ENCODE results near the gene N4BP2. TPM values are rescaled to one million over a fixed set of nuclear protein-coding genes. Genes with fewer than 3 reads are reported as not detected.
"Not testable (repeated sequence)": the region's sequence is repeated elsewhere in the genome, so short reads cannot be mapped to it uniquely, and the experiment has no call there.

The N4BP2 gene
- total RNA-seq, result 6.9 and 7.8 TPM in 2 replicates

DNA sequence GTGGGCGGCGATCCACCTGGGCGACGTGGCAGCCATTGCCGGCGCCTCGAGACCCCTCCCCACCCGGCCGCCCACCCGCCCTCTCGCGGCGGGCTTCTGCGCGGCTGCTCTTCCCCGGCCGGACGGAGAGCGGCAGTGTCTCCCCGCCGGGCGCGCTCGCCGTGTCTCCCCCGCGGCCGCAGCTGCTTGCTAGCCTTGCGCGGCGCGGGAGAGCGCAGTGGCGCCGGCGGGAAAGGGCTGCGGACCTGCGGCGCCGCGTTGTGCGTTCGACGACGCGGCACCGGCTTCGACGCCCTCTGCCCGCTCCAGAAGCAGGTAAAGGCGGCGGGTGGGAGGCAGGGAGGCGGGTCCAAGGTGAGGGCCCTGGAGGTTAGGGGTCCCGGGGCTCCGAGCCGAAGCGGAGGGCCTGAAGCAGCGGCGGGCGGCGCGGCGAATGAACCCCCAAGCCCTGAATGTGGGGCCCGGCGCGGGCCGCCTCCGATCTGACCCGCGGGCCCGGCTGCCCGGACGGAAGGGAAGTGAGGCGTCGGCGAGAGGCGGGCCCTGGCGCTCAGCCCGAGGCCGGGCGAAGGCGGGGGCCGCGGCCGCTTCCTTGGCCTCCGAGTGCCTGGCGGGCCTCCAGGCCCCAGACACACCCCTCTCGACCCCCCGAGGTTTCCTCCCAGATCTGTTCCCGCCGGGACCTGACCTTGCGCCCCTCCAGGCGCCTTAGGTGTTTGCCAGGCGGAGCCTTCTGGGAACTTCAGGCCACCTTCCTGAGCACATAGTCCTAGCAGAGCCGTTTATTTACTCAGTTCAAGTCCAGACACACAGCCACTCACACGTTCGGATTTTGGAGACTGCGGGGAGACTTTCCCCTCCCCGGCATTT, at the start of gene N4BP2:
TSS of gene N4BP2 (plus strand) at position 135 of the 870 bp plus-strand sequence. CDS start 40,491 bp downstream, outside the sequence.
- DNase-seq (ENCODE audit: low read depth), result peak; percentile 83

DNA sequence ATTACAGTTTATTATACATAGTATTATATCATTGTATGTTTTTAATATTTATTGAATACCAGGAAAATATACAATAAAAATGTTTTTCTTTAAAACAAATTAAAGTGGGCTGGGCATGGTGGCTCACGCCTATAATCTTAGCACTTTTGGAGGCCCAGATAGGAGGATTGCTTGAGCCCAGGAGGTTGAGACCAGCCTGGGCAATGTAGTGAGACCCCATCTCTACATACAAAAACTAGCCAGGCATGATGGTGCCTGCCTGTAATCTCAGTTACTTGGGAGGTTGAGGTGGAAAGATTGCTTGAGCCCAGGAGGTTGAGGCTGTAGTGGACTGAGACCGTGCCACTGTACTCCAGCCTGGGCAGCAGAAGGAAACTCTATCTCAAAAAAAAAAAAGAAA, 40.6 kb upstream of the N4BP2 start:
- DNase-seq (ENCODE audit: low read depth), result no peak

DNA sequence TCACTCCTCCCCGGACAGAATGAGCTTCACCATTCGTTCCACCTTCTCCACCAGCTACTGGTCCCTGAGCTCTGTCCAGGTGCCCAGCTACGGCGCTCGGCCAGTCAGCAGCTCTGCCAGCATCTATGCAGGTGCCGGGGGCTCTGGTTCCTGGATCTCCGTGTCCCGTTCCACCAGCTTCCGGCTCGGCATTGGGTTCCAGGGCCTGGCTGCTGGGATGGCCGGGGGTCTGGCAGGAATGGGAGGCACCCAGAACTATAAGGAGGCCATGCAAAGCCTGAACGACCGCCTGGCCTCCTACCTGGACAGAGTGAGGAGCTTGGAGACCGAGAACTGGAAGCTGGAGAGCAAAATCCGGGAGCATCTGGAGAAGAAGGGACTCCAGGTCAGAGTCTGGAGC, 36.4 kb upstream of the N4BP2 start:
- no peak for DNase-seq (ENCODE audit: low read depth)

DNA sequence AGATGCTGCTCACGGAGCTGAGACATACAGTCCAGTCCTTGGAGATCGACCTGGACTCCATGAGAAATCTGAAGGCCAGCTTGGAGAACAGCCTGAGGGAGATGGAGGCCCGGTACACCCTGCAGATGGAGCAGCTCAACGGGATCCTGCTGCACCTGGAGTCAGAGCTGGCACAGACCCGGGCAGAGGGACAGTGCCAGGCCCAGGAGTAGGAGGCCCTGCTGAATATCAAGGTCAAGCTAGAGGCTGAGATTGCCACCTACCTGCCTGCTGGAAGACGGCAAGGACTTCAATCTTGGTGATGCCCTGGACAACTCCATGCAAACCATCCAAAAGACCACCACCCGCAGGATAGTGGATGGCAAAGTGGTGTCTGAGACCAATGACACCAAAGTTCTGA, 35.5 kb upstream of the N4BP2 start:
- DNase-seq (ENCODE audit: low read depth), result not testable (repeated sequence)

DNA sequence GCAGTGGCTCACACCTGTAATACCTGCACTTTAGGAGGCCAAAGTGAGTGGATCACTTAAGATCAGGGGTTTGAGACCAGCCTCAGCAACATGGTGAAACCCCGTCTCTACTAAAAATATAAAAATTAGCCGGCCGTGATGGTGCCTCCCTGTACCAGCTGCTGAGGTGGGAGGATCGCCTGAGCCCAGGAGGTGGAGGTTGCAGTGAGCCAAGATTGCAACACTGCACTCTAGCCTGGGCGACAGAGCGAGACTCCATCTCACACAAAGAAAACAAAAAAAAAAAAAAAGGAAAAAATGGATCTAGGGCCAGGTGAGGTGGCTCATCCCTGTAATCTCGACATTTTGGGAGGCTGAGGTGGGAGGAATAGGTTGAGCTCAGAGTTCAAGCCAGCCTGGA, 32.6 kb upstream of the N4BP2 start:
- not testable (repeated sequence) for DNase-seq (ENCODE audit: low read depth)

DNA sequence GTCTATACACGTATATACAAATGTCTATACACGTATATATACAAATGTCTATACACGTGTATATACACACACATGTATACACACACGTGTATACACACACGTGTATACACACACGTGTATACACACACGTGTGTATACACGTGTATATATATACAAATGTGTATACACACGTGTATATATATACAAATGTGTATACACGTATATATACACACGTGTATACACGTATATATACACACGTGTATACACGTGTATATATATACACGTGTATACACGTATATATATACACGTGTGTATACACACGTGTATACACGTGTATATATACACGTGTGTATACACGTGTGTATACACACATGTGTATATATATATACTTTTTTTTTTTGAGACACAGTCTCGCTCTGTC, 23.9 kb upstream of the N4BP2 start:
- no peak for DNase-seq (ENCODE audit: low read depth)

DNA sequence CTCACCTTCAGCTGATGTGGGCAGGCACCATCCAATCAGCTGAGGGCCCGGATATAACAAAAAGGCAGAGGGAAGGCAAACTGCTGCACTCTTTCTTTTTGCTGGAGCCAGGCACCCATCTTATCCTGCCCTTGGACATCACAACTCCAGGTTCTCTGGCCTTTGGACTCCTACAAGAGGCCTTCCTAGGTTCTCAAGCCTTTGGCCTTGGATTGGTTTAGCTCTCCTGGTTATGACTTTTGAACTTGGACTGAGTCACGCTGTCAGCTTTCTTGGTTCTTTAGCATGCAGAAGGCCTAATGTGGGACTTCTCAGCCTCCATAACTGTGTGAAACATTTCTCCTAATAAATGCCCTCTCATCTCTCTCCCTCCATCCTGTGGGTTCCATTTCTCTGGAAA, 23.0 kb upstream of the N4BP2 start:
- no peak for DNase-seq (ENCODE audit: low read depth)

DNA sequence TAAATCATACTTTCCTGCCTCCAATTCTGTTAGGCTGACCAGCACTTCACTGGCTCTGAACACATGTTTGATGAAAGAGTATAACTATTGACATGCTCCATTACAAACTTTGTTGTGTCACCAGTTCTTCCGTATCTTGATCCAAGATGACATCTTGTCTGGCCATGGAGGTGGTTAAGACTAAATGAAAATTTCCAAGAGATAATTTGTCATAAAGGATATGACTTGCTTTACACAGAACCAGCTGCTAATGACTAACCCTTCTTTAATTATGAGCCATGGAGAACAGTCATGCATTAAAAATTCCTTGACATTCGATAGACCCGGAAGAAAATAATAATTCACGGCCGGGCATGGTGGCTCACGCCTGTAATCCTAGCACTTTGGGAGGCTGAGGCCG, 17.7 kb upstream of the N4BP2 start:
- peak; percentile 42 for DNase-seq (ENCODE audit: low read depth)

DNA sequence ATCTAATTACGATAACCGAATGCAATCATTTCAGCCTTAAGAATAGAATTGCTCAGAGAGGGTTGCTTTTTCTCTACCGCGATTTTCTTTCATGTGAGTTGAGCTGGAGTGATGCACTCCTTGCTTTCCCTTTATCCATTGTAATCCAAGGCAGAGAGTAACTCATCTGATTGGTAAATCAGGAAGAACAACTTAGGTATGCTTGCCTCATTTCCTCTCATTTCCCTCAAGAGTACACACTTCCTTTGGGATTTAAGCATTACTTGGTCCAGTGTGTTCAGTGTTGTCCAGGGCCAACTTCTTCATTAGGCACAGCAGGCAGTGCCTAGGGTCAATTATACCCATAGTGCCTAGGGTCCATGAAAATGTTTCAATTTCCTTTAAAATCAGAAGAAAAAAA, 15.7 kb upstream of the N4BP2 start:
- no peak for DNase-seq (ENCODE audit: low read depth)

DNA sequence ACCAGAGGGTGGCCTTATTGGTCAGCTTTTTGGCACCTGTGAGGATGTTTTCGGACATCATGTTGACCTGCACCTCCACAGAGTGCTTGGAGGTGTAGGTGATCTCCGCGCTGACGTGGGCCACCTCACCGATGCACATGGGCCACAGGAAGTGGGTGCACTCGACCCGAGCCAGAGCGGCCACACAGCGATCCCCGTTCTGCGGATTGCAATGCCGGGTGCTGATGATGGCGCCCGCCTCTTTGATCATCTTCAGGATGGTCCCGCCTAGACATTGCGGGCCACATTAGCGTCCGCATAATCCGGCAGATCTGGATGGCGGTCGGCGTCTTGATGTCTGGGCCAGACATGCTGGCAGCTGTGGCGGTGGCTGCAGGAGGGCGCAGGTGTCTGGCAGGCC, 12.9 kb upstream of the N4BP2 start:
- DNase-seq (ENCODE audit: low read depth), result no peak

DNA sequence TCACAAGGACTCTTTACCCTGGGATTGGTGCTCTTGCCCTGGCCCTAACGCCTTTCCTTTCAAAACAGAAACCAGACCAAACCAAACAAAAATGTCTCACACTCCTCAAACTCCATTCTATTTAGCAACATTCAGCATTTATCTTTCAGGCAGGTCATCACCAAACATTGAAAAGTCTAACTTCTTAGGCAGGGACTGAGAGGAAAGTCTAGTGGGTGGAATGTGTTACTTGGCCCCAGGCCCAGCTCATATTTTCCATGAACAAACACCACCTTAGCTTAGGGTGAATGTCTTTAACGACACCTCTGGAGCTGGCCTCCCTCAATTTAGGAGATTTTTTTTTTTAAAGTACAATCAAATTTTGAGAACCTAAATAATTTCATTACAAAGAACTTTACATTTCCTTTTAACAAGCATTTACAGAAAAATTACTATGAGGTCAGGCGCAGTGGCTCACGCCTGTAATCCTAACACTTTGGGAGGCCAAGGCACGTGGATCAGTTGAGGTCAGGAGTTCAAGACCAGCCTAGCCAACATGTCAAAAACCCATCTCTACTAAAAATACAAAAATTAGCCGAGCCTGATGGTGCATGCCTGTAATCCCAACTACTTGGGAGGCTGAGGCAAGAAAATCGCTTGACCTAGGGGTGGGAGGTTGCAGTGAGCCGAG, 10.2 kb upstream of the N4BP2 start:
- DNase-seq (ENCODE audit: low read depth), result peak; percentile 76

DNA sequence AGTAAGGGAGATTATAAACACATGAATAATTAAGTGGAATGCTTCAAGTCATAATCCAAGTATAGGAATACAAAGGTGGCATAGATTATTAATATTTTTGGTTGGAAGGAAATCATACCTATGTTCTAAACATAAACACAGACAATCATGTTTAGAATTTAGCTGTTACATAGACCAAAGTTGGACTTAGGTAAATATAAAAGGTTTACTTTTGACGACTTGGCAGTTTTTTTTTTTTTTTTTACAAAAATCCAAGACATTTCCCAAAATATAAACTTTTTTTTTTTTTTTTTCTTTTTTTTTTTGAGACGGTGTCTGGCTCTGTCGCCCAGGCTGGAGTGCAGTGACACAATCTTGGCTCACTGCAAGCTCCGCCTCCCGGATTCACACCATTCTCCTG, 3.5 kb upstream of the N4BP2 start:
- DNase-seq (ENCODE audit: low read depth), result no peak

DNA sequence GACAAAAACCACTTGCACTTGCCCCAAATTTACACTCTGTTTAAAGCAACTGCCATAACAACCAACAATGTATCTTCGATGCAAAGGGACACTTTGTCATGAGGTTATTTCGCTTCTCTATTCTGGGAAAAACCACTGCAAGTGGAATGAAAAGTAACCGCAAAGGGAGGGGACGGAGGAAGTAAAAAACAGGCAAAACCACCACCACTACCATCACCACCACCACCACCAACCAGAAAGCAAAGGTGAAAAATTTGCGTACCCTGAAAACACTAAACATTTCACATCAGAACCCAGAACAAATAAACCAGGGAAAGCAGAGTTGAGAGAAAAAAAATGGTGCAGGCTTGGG, 1.2 kb upstream of the N4BP2 start:
- no peak for DNase-seq (ENCODE audit: low read depth)

DNA sequence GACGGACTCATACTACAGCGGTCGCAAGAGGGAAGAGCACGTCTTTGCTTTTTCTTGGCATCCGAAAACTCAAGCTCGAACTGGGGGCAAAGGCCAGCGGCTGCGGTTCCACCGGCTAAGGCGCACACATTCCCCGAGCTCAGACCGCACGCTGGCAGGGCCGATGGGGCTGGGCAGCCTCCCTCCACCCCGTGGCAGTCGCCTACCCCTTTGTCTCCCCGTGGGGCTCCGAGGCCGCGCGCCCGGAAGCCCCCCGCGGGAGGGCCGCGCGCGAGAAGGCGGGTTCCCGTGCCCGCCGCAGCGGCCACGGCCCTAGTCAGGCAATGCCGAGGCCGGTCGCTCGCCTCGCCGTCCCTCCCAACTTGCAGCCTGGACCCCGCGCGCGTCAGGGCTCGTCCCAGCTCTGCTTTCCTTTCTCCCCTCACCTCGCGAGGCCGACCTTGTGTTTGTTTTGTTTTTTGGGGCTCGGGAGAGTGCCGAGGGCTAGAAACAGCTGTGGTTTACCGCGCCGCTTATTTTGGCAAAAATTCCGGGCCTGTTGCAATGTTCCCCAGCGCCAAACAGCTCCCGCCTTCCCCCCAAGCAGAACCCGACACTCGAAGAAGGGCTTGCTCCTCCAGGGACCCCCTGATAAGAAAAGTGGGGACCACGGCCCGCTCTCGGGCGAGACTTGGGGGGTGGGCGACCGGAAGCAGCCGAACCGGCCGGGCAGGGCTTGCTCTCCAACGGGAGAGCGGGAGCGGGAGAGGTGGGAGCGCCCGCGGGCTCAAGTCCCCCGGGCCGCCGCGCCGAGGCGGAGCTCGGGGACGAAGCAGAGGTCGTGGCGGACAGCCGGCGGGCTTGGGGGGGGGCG, 561 bp upstream of the N4BP2 start:
- peak; percentile 82 for DNase-seq (ENCODE audit: low read depth)

DNA sequence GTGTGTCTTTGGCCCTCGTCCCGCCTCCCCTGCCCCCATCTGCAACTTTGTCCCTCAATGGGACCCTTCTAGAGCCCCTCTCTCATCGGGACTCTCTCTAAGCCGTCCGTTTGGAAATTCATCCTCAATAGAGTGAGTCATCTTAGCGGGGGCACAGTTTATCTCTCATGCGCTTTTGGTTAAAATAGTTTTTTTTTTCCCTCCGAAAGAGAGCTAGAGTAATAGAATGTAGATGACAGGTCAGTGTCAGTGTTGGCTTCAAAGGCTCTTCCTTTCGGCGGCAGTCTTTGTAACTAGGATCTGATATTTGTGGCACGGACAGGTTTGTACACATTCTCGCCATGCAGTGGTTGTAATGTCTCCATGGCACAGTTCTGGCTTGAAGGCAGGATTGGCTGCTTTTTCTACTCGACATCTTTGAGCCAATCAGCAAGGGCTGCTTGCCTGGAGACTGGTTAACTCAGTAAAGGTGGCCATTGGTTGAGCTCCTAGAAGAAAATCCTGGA, 989 bp downstream of the N4BP2 start:
- peak; percentile 97 for DNase-seq (ENCODE audit: low read depth)

DNA sequence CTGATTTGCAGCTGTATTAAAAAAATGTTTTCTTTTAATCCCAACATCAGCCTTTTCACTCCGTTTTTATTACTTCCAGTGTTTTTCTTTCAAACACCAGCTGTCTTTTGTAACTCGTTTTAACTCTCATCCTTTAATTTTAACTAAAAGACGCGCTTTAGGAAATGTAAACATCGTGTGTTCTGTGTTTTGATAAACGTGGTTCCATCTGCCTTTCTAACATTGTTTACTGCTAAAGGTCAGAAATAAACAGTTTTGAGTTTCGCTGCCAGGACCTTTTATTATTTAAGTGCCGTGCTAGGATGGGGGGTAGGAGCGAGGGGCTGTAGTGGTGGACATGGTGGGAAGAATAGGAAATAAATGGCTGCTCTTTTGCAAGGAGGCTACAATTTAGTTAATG, 1.5 kb downstream of the N4BP2 start:
- DNase-seq (ENCODE audit: low read depth), result no peak

DNA sequence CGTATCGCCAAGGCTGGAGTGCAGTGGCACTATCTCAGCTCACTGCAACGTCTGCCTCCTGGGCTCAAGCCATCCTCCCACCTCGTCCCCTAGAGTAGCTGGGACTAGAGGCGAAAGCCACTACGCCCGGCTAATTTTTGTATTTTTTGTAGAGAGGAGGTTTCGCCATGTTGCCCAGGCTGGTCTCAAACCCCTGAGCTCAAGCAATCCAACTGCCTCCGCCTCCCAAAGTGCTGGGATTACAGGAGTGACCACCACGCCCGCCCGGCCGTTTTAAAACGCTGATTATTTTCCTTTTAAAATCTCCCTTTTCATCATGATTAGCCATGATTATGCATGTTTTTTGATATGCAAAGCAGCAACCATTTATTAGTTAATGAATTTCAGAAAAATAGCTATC, 2.2 kb downstream of the N4BP2 start:
- no peak for DNase-seq (ENCODE audit: low read depth)

DNA sequence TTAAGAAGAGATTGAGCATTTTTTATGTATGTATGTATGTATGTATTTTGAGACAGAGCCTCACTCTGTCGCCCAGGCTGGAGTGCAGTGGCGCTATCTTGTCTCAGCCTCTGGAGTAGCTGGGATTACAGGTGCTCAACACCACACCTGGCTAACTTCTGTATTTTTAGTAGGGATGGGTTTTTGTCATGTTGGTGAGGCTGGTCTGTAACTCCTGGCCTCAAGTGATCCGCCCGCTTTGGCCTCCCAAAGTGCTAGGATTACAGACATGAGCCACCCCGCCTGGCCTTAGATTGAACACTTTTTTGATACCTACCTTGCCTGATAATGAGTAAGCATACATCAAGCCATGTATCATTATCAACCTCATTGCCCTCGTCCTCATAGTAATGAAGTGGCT, 2.7 kb downstream of the N4BP2 start:
- no peak for DNase-seq (ENCODE audit: low read depth)

DNA sequence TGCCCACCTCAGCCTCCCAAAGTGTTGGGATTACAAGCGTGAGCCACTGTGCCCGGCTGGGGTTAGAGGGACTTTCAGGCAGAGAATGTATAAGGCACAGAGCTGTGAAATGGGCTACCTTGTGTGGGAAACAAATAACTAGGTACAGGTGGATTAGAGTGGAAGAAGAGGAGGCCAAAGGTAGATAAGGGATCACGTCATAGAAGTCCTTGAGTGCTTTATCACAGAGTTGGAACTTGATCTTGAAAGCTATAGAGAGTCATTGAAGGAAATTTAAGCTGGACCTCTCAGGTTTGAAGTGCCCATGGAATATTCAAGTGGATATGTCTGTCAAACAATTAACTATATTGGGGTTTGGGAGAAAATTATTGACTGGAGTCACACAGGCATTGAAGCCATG, 8.4 kb downstream of the N4BP2 start:
- no peak for DNase-seq (ENCODE audit: low read depth)

DNA sequence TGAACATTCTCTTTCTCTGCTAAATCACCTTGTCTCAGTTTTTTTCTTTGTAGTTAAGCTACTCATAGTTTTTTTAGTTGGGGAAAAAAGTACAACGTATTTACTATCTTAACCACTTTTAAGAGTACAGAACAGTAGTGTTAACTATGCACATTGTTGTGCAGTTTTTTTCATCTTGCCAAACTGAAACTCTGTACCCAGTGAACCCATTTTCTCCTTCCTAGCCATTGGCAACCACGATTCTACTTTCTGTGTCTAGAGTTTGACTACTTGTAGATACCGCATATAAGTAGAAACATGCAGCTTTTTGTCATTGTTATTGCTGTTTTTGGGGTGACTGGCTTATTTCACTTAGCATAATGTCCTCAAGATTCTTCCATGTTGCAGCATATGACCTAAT, 10.0 kb downstream of the N4BP2 start:
- DNase-seq (ENCODE audit: low read depth), result no peak

DNA sequence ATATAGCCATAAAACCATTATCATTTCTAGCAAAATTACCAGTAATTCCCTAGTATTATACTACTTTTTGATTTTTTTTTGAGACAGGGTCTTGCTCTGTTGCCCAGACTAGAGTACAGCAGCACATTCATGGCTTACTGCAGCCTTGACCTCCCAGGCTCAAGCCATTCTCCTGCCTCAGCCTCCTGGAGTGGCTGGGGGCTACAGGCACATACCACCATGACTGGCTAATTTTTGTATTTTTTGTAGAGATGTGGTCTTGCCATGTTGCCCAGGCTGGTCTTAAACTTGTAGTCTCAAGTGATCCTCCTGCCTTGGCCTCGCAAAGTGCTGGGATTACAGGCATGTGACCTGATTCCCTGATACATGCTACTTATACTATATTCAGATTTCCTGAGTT, 13.7 kb downstream of the N4BP2 start:
- no peak for DNase-seq (ENCODE audit: low read depth)

DNA sequence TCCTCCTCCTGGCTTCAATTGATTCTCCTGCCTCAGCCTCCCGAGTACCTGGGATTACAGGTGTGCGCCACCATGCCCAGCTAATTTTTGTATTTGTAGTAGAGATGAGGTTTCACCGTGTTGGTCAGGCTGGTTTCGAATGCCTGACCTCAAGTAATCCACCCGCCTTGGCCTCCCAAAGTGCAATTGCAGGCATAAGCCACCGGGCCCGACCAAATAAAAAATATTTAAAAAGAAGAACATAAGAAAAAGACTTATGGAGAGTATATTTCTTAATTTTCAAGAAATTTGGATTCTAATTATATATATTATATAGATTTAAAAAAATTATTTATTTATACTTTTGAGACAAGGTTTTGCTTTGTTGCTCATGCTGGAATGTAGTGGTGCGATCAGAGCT, 29.8 kb downstream of the N4BP2 start:
- DNase-seq (ENCODE audit: low read depth), result no peak

Data from renal cortical epithelial cell (primary cell).